HG03159 (cell line): Measurements from ENCODE around the gene NTSR1.
A peak's percentile ranks its signal among the peaks of the same experiment; 100 is the strongest.

Source experiments
- ATAC-seq: cut with Tn5 transposase; IDR thresholded peaks from one replicate; pipeline ENCODE4 v1.9.1; 2021; ENCODE audit warnings: mild to moderate bottlenecking, moderate library complexity; ENCODE audit not compliant: unreplicated experiment

The NTSR1 gene

GRCh38 chr20:62797671-62798532 is 89.3 kb downstream of the NTSR1 start:
- ATAC-seq = no peak

GRCh38 chr20:62799036-62799435 is 90.4 kb downstream of the NTSR1 start:
- no peak for ATAC-seq

DNA sequence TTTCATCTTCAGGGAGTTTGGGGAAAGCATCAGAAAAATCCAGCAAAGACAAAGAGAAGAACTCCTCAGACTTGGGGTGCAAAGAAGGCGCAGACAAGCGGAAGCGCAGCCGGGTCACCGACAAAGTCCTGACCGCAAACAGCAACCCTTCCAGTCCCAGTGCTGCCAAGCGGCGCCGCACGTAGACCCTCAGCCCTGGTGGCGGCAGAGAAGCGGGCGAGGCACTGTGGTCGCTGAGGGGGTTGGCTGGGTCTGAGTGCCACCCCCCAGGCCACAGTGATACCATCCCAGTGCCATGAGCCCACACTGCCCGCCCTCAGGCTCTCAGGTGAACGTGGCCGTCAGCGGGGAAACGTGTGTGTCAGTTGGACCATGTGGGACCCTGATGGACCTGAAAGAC is 90.8 kb downstream of the NTSR1 start:
- ATAC-seq = no peak

DNA sequence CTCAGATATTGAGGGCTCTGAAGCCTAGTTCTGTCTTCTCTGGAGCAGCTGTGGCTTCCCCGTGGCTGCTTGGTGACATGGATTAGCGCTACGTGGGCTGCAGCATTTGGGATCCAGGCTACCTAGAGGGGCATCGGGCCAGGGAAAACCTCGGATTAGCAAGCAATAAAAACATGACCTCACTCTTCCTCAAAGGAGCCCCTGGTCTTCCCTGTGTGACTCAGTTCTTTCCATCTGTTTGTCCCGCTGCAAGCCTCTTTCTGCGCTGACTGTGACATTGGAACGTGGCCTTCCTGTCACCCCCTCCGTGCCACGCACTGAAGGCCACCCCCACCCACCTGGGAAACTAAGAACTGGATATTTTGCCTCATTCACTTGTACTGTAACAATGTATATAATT is 91.2 kb downstream of the NTSR1 start:
- ATAC-seq = no peak

- no peak for ATAC-seq
These were observed 92.0 kb downstream of the NTSR1 start for GRCh38 chr20:62800314-62801259.

DNA sequence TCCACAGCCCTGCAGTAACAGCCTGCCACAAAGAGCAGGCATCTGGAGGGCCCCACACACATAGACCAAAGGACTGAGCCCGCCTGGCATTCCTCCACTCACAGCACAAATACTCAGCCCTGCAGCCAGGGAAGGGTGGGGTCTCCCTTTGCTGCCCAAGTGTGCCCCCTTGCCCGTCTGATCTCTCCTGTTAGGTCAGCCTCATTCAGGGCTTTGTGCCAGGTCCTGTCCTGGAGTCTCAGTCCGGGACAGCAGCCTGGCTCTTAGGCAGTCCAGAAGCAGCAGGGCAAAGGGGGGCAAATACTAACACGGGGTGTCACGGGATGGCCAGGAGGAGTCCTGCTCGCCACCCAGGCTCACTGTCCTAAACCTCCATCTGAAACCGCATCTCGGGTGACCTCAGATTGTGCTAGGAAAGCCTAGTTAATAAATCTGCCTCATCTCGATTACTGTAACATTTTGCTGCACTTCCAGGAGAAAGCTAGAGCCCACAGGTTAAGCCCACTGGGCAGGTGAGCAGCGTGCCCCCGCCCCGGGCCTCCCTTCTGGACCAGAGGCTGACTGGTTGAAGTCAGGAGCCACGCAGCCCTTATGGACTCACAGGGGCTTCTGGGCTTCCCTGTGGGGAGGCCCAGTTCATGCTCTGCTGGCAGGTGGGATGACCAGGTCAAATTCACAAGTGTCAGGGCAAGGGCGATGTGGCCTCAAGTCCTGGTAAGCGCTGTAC is 92.8 kb downstream of the NTSR1 start:
- no peak for ATAC-seq

GRCh38 chr20:62802026-62802712 is 93.5 kb downstream of the NTSR1 start:
- ATAC-seq = no peak

DNA sequence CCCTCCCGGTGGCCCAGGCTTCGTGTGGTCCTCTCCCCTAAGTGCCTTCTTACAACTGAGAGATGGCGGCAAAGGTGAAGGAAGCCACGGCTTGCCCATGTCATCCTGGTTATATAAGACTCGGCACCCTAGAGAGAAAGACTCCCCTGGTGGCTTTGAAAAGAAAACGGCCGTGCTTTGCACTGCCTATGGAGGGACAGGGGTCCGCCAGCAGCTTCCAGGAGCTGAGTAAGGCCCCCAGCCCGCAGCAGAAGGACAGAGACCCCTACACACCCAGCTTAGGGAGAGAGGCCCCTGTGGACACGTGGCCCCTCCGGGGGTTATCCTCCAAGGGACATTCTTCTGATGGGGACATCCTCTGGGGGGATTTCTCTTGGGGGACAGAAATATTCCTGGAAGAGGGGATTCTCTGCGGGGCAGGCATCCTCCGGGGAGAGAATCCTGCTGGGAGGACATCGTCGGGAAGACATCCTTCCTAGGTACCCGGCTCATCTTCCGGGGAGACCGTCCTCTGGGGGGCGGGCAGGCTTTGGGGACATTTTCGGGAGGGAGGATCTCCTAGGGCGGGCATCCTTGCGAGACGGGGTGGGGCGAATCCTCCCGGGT is 95.5 kb downstream of the NTSR1 start:
- peak; percentile 10 for ATAC-seq

GRCh38 chr20:62804627-62805154 is 96.1 kb downstream of the NTSR1 start, which contains the start of gene OGFR:
TSS of gene OGFR (plus strand) at chr20:62804835. CDS start at chr20:62804860, 25 bp downstream.
- ATAC-seq = peak; percentile 51

DNA sequence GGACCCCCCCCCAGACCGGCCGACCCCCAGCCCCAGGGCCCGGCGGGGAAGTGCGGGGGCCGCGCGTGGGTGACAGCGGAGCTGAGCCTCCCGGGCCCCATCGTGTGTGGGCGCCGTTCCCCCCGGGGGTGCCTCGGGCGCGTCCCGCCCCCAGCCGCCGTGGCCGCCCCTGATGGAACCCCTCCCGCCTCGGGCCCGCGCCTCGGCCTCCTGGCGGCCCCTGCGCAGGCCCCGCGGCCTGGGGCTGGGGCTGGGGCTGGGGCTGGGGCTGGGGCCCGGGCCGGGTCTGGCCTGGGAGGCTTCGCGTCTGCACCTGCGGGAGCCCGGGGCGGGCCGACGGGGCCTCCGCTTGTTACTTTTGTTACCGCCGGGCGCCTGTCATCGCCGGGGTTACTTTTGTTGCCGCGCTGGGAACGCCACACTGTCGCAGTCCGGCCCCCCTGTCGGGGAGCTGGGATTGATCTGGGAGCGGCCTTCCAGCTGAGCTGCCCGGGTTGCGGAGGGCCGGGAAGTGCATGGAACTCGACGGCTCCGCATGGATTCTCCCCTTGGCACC is 96.6 kb downstream of the NTSR1 start:
- no peak for ATAC-seq

DNA sequence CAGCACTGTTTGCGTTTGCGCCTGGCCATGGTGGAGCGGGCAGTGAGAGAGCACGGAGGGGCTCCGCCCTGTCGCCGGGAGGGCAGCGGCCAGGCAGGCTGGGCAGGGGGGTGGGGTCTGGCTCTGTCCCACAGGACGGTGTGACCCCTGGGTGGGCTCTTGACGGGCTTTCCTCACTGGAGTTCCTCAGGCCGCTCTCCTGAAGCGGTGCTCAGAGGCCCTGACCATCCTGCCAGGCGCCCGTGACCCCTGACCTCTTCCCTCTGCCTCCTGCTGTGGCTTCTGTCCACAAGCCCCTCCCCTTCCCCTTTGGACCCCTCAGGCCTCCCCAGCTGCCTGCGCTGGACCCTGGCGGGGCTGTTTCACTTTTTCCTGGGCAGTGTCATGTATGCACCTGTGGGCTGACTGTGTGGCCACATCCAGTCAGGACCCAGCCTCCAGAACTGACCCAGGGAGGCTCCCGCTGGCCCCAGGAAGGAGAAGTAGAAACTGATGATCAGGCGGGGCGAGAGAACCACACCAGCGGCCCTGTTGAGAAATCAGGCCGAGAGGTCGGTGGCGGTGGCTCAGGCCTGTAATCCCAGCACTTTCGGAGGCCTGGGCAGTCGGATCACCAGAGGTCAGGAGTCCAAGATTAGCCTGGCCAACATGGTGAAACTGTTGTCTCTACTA is 97.2 kb downstream of the NTSR1 start:
- no peak for ATAC-seq

GRCh38 chr20:62806383-62807050 is 97.9 kb downstream of the NTSR1 start:
- ATAC-seq = no peak

DNA sequence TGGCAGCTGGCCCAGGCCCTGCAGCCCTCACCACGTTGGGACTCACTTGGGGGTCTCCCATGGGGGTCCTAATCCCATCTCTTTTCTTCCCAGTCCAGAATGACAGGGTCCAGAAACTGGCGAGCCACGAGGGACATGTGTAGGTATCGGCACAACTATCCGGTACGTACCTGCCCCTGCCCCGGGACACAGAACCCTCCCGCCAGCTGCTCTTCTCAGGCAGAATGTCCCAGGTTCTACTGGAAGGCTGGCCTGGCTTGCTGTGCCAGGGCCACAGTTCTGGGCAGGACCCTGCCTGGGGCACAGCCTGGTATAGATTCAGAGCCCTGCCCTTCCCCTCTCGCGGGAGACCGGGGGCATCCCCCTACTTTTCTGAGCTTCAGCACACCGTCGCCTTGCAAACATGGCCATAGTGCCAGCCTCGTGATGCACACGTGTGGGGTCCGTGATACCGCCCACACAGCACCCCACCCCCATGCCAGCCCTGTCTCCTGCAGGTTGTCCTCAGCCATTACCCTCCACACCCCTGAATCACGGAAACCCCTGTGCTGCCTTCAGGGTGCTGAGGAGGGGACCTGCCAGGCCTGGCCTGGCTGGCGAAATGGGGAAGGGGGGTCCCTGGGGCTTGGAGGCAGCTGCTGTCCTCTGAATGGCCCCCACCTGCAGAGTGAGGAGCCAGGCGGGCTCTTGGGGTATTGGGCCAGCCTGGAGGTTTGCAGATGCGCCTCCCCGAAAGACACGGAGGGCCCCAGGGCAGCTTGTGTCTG is 99.0 kb downstream of the NTSR1 start:
- ATAC-seq = no peak

GRCh38 chr20:62808211-62808865 is 99.7 kb downstream of the NTSR1 start:
- ATAC-seq = no peak

DNA sequence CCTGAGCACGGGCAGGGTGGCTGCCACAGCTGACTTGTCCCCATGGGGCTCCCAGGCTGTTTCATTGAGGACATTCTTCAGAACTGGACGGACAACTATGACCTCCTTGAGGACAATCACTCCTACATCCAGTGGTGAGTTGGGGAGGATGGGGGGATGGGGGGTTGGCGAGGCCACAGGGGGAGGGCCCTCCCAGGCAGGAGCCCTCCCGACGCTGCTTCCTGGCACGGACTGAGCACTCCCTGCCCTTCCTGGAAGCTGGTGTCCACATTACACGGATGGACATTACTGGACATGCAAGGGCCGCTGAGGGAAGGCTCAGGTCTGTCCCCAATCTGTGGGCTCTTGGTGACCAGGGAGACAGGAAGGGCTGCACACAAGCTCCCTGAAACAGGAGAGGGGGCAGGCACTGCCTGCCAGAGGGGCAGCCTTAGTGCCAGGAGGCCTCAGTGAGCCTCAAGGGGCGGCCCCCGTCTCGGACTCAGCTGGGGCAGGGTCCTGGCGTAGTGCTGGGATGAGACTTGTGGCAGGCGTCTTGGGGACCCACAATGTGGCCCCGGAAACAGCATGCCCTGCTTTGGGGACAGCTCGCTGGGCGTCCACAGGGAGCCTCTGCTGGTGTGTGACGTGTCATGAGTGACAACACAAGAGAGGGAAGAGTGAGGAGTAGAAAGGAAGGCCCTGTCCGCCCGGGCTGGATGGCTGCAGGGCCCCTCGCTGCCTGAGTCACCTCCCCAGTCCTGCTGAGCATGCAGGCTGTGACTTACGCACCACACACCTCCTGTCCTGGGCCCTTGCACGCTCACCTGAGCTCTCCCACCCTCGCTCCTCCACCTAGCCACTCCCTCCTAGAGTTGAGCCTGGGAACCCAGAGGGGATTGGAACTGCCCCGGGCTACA is 101.1 kb downstream of the NTSR1 start:
- no peak for ATAC-seq

- no peak for ATAC-seq
These were observed 102.7 kb downstream of the NTSR1 start for GRCh38 chr20:62811320-62811719.
